Epithelial cell of umbilical artery (primary cell): Measurements from ENCODE around the gene SIX4. TPM values are rescaled to one million over a fixed set of nuclear protein-coding genes. Genes with fewer than 3 reads are reported as not detected.

Source experiments
- total RNA-seq: library from RNA; depleted of rRNA; stranded (reverse); fragments of >200 nt; gene quantifications from 2 replicates; pipeline ENCODE4 v1.2.3, GENCODE V29; 2014

SIX4 gene
- total RNA-seq = 4.4 and 4.9 TPM in 2 replicates

GRCh38 chr14:60723907-60724618 is at the start of gene SIX4:
Gene SIX4 (minus strand): TSS chr14:60724351. CDS start chr14:60724074, 277 bp downstream.

GRCh38 chr14:60734465-60735242 is 10.5 kb upstream of the SIX4 start, which contains the start of gene MNAT1:
Gene MNAT1 (plus strand): TSS chr14:60734761. CDS start chr14:60734863, 102 bp downstream.

Other genes starting within 250 kb of the SIX4 start
- not detected in 2 replicates for gene C14orf39, start 238.3 kb downstream of the SIX4 start, total RNA-seq
- not detected in 2 replicates for gene SIX6, start 215.2 kb downstream of the SIX4 start, total RNA-seq
- 0.46 and 0.97 TPM in 2 replicates for gene SIX1, start 74.9 kb downstream of the SIX4 start, total RNA-seq
- 46.7 and 89.0 TPM in 2 replicates for gene MNAT1, start 10.4 kb upstream of the SIX4 start, total RNA-seq